AG09309 (cell line): ENCODE measurements around the gene TMEM185B.
A peak's percentile ranks its signal among the peaks of the same experiment; 100 is the strongest.

Experiments used
- DNase-seq: peaks from one replicate; pipeline ENCODE4 v3.0.0-alpha.2; 2010; ENCODE audit warnings: low read depth
- H3K4me3 ChIP-seq: 2 replicates; pipeline ENCODE4 v1.5.1; 2011; ENCODE audit warnings: mild to moderate bottlenecking, low read depth, low read length, moderate library complexity; ENCODE audit not compliant: control insufficient read depth
- CTCF ChIP-seq: IDR thresholded peaks from 2 replicates; pipeline ENCODE4 v1.5.1; 2011; ENCODE audit warnings: mild to moderate bottlenecking, low read depth, low read length, inconsistent platforms; ENCODE audit not compliant: insufficient read depth, control insufficient read depth; ENCODE audit errors: missing control alignments

TMEM185B gene

GRCh38 chr2:120223034-120223912, at the start of gene TMEM185B:
TMEM185B (minus strand) TSS chr2:120223400; CDS start chr2:120222976, 424 bp downstream.
- peak within 1 kb of the TSS; percentile 48 for H3K4me3 ChIP-seq
- peak; percentile 40 for TF ChIP-seq CTCF
- no peak for DNase-seq

- no peak overlapping the region for H3K4me3 ChIP-seq
- no peak for TF ChIP-seq CTCF
- no peak for DNase-seq
Observed at GRCh38 chr2:120271711-120272379, 48.6 kb upstream of the TMEM185B start.

GRCh38 chr2:120269816-120270215, 46.6 kb upstream of the TMEM185B start:
- DNase-seq: no peak
- no peak for TF ChIP-seq CTCF
- H3K4me3 ChIP-seq: no peak overlapping the region

GRCh38 chr2:120269076-120269744, 46.0 kb upstream of the TMEM185B start:
- H3K4me3 ChIP-seq: no peak overlapping the region
- no peak for TF ChIP-seq CTCF
- DNase-seq: no peak

- DNase-seq: no peak
- no peak overlapping the region for H3K4me3 ChIP-seq
- no peak for TF ChIP-seq CTCF
Observed at GRCh38 chr2:120267348-120267747, 44.1 kb upstream of the TMEM185B start.

- DNase-seq: no peak
- TF ChIP-seq CTCF: no peak
- no peak overlapping the region for H3K4me3 ChIP-seq
Observed at GRCh38 chr2:120265006-120265405, 41.8 kb upstream of the TMEM185B start.
